NT2/D1 (cell line): ENCODE measurements around the gene TOLLIP.

ENCODE experiments used
- SUZ12 ChIP-seq: IDR thresholded peaks from 2 replicates; pipeline ENCODE4 v1.6.1; 2011; ENCODE audit not compliant: insufficient read length, insufficient read depth; ENCODE audit errors: extremely low read depth
- YY1 ChIP-seq: IDR thresholded peaks from 2 replicates; pipeline ENCODE4 v1.6.1; 2011; ENCODE audit not compliant: insufficient read length, insufficient read depth
- ZNF274 ChIP-seq: IDR thresholded peaks from 2 replicates; pipeline ENCODE4 v1.6.1; 2011; ENCODE audit warnings: mild to moderate bottlenecking, low read depth, low read length

DNA sequence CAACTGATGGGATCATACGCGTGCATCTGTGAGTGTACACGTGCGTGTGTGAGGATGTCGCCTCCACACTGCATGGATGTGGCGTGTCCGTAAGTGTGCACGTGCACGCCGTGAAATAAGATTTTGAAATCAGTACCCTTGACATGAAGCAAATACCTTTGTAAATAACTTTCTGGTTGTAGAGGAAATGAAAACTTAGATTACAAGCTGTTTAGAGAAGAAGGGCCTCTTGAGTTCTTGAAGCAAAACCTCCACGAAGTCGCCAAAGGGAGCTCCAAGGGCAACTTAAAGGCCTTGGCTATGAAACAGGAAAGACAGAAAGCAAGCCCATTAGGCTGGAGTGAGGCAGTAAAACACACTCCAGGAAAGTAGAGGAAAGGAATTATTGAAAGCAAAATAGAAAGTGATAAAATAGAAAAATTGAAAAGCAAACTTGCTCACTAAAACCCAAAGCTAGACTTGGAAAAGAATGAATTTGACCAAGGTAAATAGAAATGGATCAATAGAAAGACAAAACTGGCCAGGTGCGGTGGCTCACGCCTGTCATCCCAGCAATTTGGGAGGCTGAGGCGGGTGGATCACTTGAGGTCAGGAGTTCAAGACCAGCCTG is 29.7 kb upstream of the TOLLIP start:
- no peak for TF ChIP-seq YY1
- no peak for TF ChIP-seq ZNF274
- TF ChIP-seq SUZ12 = no peak
